Dermis microvascular lymphatic vessel endothelial cell (primary cell): ENCODE data around the gene OR52E5. TPM values are rescaled to one million over a fixed set of nuclear protein-coding genes. Genes with fewer than 3 reads are reported as not detected.

ENCODE experiments used
- DNase-seq, 2 donors: peaks; one replicate each; pipeline versions ENCODE4 v3.0.0 to v3.0.0-alpha.2; 2010; ENCODE audit warnings: low read depth in 2 of 2
- total RNA-seq: library from RNA; depleted of rRNA; stranded (reverse); fragments of >200 nt; gene quantifications from 2 replicates; pipeline ENCODE4 v1.2.1, GENCODE V29; 2014

OR52E5 gene
- total RNA-seq, 1 donor from 2014 or later: not detected

DNA sequence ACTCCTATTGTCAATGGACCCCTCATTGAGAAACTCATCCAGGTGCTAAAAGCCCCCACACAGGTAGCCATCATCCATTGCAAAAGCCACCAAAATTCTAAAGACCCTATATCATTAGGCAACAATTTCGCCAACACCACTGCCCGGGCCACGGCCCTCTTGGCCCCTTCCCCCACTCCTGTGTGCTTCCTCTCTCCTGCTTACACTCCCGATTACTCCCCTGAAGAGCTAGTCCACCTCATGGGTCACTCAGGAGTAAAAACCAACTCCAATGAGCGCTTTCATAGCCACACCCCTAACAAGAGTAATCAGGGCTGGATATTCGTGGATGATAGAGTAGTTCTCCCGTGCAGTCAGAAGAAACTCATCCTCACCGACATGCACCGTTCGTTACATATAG lies 40.1 kb downstream of the OR52E5 start:
- no peak for DNase-seq

DNA sequence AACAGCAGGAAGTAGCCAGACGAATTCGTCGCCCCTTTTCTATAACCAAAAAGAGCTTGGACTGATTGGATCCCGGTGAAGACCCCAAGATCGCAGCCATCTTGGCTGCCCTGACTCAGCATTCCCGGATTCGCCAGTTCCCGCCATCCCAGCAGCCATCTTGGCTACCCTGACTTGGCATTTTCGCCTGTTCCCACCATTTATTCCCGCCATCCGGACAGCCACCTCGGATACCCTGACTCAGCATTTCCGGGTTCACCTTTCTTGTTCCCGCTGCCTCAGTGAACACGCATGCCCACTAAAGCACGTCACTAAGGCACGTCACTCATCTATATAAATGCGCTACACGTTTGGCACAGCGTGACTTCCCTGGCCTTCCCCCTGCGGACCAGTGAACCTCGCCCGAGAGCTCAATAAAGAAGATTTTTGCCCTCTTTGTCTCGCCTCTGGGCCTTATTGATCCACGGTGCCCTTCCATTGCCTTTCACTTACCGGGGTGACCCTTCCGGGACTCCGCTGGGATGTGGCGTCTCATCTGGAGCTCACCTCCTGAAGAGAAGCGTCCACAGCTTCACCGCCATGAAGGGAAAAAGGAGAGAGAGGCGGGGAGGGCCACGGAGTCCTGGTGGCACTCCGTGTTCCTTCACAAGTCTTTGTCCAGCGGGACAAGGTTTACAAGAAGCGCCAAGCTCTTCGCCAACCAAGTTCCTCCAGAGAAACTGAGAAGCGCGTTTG lies 45.0 kb downstream of the OR52E5 start:
- no peak for DNase-seq

DNA sequence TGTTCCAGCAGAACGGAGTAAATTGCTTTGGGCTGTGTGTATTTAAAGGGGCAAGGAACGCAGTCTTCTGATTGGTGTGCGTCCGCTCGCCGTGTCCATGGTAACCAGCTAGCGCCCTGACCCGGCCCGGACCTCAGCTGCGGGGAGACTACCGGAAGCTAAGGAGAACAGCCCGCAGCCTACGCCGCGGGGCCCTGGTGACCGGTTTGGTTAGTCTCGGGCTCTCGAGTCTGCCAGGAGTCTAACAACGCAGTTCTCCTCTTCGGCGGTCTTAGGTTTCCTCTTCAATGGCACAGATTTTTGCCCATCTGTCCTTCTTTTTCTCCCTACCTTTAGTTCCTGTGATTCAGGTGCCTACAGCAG lies 45.6 kb downstream of the OR52E5 start:
- no peak for DNase-seq

DNA sequence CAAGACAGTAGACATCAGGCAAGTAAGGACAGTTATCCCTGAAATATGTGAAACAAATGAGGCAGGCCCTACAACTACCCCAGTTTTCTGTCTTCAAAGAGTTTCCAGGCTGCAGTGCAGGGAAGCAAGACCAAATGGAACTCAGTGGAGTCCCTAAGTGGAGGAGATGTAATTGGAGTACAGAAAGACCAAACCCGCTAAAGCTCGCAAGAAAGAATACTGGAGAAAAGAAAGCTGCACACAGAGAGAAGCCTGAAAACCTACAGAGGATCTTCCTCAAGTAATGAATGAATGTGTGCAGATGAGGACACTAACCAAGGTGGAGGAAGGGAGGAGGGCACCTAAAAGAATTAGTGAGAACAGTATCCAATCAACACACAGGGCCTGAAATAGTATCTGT lies 47.7 kb downstream of the OR52E5 start:
- DNase-seq: no peak

DNA sequence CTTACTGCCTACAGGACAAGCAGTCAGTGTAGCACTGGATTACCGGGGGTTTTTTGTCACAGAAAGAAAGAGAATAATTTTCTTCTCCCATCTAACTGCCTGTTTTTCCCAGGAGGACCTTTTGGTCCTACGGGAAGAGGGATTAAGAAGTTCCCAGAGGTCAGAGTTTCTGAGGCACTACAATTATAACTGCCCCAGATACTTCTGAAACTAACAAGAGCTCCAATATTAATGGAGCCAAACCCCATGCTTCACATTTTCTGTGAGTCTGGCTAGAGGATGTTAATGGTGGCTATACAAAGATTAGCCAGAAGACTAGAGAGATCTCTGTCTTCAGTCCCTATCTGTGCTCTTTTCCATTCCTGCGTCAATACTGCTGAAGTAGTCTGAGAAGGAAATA lies 48.9 kb downstream of the OR52E5 start, which contains the start of gene OR56A3:
TSS of gene OR56A3 (plus strand) at position 301 of the 400 bp plus-strand sequence. CDS start 5,096 bp downstream, outside the sequence.
- no peak for DNase-seq

Other genes with a start within 250 kb of the OR52E5 start
- 44.7 and 59.7 TPM in 2 replicates for gene TRIM5, start 208.1 kb upstream of the OR52E5 start, total RNA-seq
- 60.6 and 85.6 TPM in 2 replicates for gene TRIM22, start 203.4 kb upstream of the OR52E5 start, total RNA-seq
- not detected in 2 replicates for gene OR56B1, start 156.8 kb upstream of the OR52E5 start, total RNA-seq
- gene OR52N4, start 139.0 kb upstream of the OR52E5 start, total RNA-seq: not detected in 2 replicates
- not detected in 2 replicates for gene OR52N5, start 109.9 kb upstream of the OR52E5 start, total RNA-seq
- not detected in 2 replicates for gene OR52N1, start 101.9 kb upstream of the OR52E5 start, total RNA-seq
- gene OR52N2, start 84.3 kb upstream of the OR52E5 start, total RNA-seq: not detected in 2 replicates
- not detected in 2 replicates for gene OR52E6, start 51.3 kb upstream of the OR52E5 start, total RNA-seq
- gene OR52E8, start 35.5 kb upstream of the OR52E5 start, total RNA-seq: not detected in 2 replicates
- gene OR52E4, start 12.6 kb upstream of the OR52E5 start, total RNA-seq: not detected in 2 replicates
- gene OR56A3, start 49.0 kb downstream of the OR52E5 start, total RNA-seq: not detected in 2 replicates
- not detected in 2 replicates for gene OR56A5, start 75.3 kb downstream of the OR52E5 start, total RNA-seq
- gene OR52L1, start 93.8 kb downstream of the OR52E5 start, total RNA-seq: not detected in 2 replicates
- not detected in 2 replicates for gene OR56A4, start 113.7 kb downstream of the OR52E5 start, total RNA-seq
- not detected in 2 replicates for gene OR56A1, start 137.6 kb downstream of the OR52E5 start, total RNA-seq
- not detected in 2 replicates for gene OR56B4, start 214.5 kb downstream of the OR52E5 start, total RNA-seq